HCT116 (cell line): ENCODE data around the gene CDIP1. TPM values are rescaled to one million over a fixed set of nuclear protein-coding genes. Genes with fewer than 3 reads are reported as not detected.

Experiments used
- ATAC-seq: fragments of 200-7000 bp; cut with Tn5 transposase; 2 replicates; pipeline ENCODE4 v1.9.1; 2020; ENCODE audit warnings: mild to moderate bottlenecking, moderate library complexity
- BruUV-seq: library from RNA; stranded (reverse); fragments of 400-500 nt; replicated peaks from 2 replicates; lab custom pipeline; 2021; lab: Mats Ljungman, UMichigan
- CTCF ChIA-PET: fragments of 300-600 bp; sonication (Branson Sonifier 250); formaldehyde crosslinking; loops from one replicate; lab custom pipeline; 2021; ENCODE audit warnings: antibody characterized with exemption; lab: Charles Lee
- POLR2A ChIA-PET: fragments of 300-600, 350-600 bp; sonication (Branson Sonifier 250); formaldehyde crosslinking; loops from one replicate; lab custom pipeline; 2021; ENCODE audit warnings: antibody characterized with exemption; lab: Charles Lee
- RAD21 ChIA-PET, 2 experiments: fragments of 300-600 bp; sonication (Branson Sonifier 250); formaldehyde crosslinking; loops; one replicate each; lab custom pipeline; 2023; ENCODE audit warnings: low total read pairs in 2 of 2; ENCODE audit not compliant: uncharacterized antibody in 2 of 2, unreplicated experiment in 2 of 2, low non-redundant PET in 1 of 2; lab: Charles Lee
- DNase-seq: peaks from one replicate; pipeline ENCODE4 v3.0.0-alpha.2; 2010; ENCODE audit warnings: low read depth, low spot score
- H2AFZ ChIP-seq: fragments of 200-600 bp; shearing (Covaris generic), sonication (generic); 2 replicates; pipeline ENCODE4 v1.6.1; 2017; ENCODE audit warnings: low read depth, mixed run types, mixed read lengths, antibody characterized with exemption, low read length; ENCODE audit not compliant: poor library complexity, severe bottlenecking
- H3K27ac ChIP-seq: 2 replicates; pipeline ENCODE4 v1.5.1; 2012; ENCODE audit warnings: low read depth, low read length
- H3K27me3 ChIP-seq: fragments of 200-600 bp; sonication (generic); 2 replicates; pipeline ENCODE4 v1.6.1; 2016; ENCODE audit warnings: mixed run types, low read length, mixed read lengths; ENCODE audit not compliant: insufficient read depth
- H3K36me3 ChIP-seq, 2 experiments: fragments of 200-500 bp in 1 of 2; fragments of 200-600 bp in 1 of 2; sonication (Bioruptor generic) in 1 of 2; sonication (generic) in 1 of 2; 2 replicates each; pipeline versions ENCODE4 v1.5.1 to v1.6.1; 2014 to 2016; ENCODE audit warnings: low read length in 2 of 2, inconsistent platforms in 1 of 2, mixed read lengths in 1 of 2, mixed run types in 1 of 2; ENCODE audit not compliant: insufficient read depth in 2 of 2, control insufficient read depth in 1 of 2
- H3K4me1 ChIP-seq, 2 experiments: fragments of 200-600 bp in 1 of 2; sonication (generic) in 1 of 2; 2 replicates each; pipeline versions ENCODE4 v1.5.1 to v1.6.1; 2012 to 2017; ENCODE audit warnings: low read length in 2 of 2, inconsistent platforms in 1 of 2, mild to moderate bottlenecking in 1 of 2, mixed read lengths in 1 of 2, mixed run types in 1 of 2, moderate library complexity in 1 of 2; ENCODE audit not compliant: insufficient read depth in 2 of 2, control insufficient read depth in 1 of 2
- H3K4me2 ChIP-seq: fragments of 200-600 bp; sonication (generic); 2 replicates; pipeline ENCODE4 v1.6.1; 2017; ENCODE audit warnings: mixed run types, low read length, mixed read lengths
- H3K4me3 ChIP-seq, 2 experiments: fragments of 200-600 bp in 1 of 2; sonication (generic) in 1 of 2; replicated peaks in 1 of 2; 2 replicates each; pipeline ENCODE4 v1.5.1; 2011 to 2016; ENCODE audit warnings: low read length in 2 of 2, control low read depth in 1 of 2, low read depth in 1 of 2, mild to moderate bottlenecking in 1 of 2, mixed read lengths in 1 of 2, mixed run types in 1 of 2
- H3K79me2 ChIP-seq: fragments of 200-600 bp; sonication (generic); 2 replicates; pipeline ENCODE4 v1.6.1; 2017; ENCODE audit warnings: mild to moderate bottlenecking, mixed run types, low read length, moderate library complexity, mixed read lengths; ENCODE audit not compliant: insufficient read depth
- H3K9ac ChIP-seq: fragments of 200-600 bp; sonication (generic); 2 replicates; pipeline ENCODE4 v1.6.1; 2016; ENCODE audit warnings: low read length, mixed read lengths
- H3K9me2 ChIP-seq: fragments of 200-600 bp; sonication (generic), shearing (Covaris generic); 2 replicates; pipeline ENCODE4 v1.6.1; 2017; ENCODE audit warnings: mixed run types, mild to moderate bottlenecking, moderate library complexity; ENCODE audit not compliant: insufficient read depth
- H3K9me3 ChIP-seq, 2 experiments: fragments of 200-500 bp in 1 of 2; fragments of 200-600 bp in 1 of 2; sonication (Bioruptor generic) in 1 of 2; sonication (generic) in 1 of 2; 2 replicates each; pipeline ENCODE4 v1.6.1; 2014 to 2017; ENCODE audit warnings: low read length in 2 of 2, mixed read lengths in 2 of 2, inconsistent platforms in 1 of 2, low read depth in 1 of 2, mild to moderate bottlenecking in 1 of 2, mixed run types in 1 of 2, moderate library complexity in 1 of 2; ENCODE audit not compliant: control insufficient read depth in 1 of 2, insufficient read depth in 1 of 2
- H4K20me1 ChIP-seq: fragments of 200-600 bp; sonication (generic), shearing (Covaris generic); 2 replicates; pipeline ENCODE4 v1.6.1; 2017; ENCODE audit warnings: mixed run types, mild to moderate bottlenecking, moderate library complexity; ENCODE audit not compliant: insufficient read depth
- CTCF ChIP-seq, 3 experiments: fragments of 200-600 bp in 1 of 3; sonication (generic) in 1 of 3; IDR thresholded peaks in 2 of 3; conservative IDR thresholded peaks in 1 of 3; 2 replicates each; pipeline ENCODE4 v1.5.1; 2012 to 2017; ENCODE audit warnings: low read depth in 2 of 3, low read length in 2 of 3, antibody characterized with exemption in 1 of 3, borderline replicate concordance in 1 of 3, control low read depth in 1 of 3, mild to moderate bottlenecking in 1 of 3, mixed read lengths in 1 of 3, mixed run types in 1 of 3, moderate library complexity in 1 of 3; ENCODE audit not compliant: insufficient read depth in 1 of 3
- MAX ChIP-seq: IDR thresholded peaks from 2 replicates; pipeline ENCODE4 v1.6.1; 2012
- POLR2AphosphoS5 ChIP-seq: IDR thresholded peaks from 2 replicates; pipeline ENCODE4 v1.6.1; 2011; ENCODE audit warnings: mild to moderate bottlenecking, low read depth, low read length, moderate library complexity
- RAD21 ChIP-seq: IDR thresholded peaks from 2 replicates; pipeline ENCODE4 v1.6.1; 2012; ENCODE audit warnings: low read depth, mild to moderate bottlenecking
- REST ChIP-seq: IDR thresholded peaks from 2 replicates; pipeline ENCODE4 v1.6.1; 2012; ENCODE audit warnings: low read depth
- intact Hi-C: fragments of 100-400 bp; cut with micrococcal nuclease; formaldehyde crosslinking; loops from 2 replicates; pipeline ENCODE4 v1.10.0; 2022
- total RNA-seq: library from RNA; stranded (reverse); gene quantifications from one replicate; pipeline ENCODE4 v1.2.1, GENCODE V29; 2021; ENCODE audit not compliant: unreplicated experiment
- TF ChIP-seq, protein P1 (sequence below): IDR thresholded peaks from 2 replicates; pipeline ENCODE4 v1.6.1; 2011; ENCODE audit warnings: mild to moderate bottlenecking, low read length, moderate library complexity; ENCODE audit not compliant: insufficient replicate concordance; ENCODE audit errors: extremely low read depth
- TF ChIP-seq, protein P2 (sequence below): IDR thresholded peaks from 2 replicates; pipeline ENCODE4 v1.6.1; 2012

The CDIP1 gene
- total RNA-seq, 1 experiment from 2014 or later: 7.2 TPM

- TF ChIP-seq REST: no peak
Observed at GRCh38 chr16:4529085-4530060, 9.2 kb downstream of the CDIP1 start (continued).

- ATAC-seq (no peak), DNase-seq (no peak)
- CTCF ChIA-PET: no interaction called here
- Histone ChIP-seq H3K27ac (no peak overlapping the region), H3K4me1 (no peaks in the 10 kb centered on the region), H3K27me3 (no peaks in the 10 kb centered on the region), H3K4me3 (no peak overlapping the region), H3K9ac (no peak overlapping the region), H4K20me1 (no peaks in the 10 kb centered on the region), H3K4me2 (no peak overlapping the region), H3K9me2 (no peaks in the 10 kb centered on the region), H3K9me3 (no peaks in the 10 kb centered on the region), H3K79me2 (no peaks in the 10 kb centered on the region), H2AFZ (no peak overlapping the region), H3K36me3 (no peaks in the 10 kb centered on the region)
- RAD21 ChIA-PET: no interaction called here
- intact Hi-C loops: no loop called here
- POLR2A ChIA-PET: no interaction called here
- BruUV-seq: no TSS peak
- TF ChIP-seq, protein P1, sequence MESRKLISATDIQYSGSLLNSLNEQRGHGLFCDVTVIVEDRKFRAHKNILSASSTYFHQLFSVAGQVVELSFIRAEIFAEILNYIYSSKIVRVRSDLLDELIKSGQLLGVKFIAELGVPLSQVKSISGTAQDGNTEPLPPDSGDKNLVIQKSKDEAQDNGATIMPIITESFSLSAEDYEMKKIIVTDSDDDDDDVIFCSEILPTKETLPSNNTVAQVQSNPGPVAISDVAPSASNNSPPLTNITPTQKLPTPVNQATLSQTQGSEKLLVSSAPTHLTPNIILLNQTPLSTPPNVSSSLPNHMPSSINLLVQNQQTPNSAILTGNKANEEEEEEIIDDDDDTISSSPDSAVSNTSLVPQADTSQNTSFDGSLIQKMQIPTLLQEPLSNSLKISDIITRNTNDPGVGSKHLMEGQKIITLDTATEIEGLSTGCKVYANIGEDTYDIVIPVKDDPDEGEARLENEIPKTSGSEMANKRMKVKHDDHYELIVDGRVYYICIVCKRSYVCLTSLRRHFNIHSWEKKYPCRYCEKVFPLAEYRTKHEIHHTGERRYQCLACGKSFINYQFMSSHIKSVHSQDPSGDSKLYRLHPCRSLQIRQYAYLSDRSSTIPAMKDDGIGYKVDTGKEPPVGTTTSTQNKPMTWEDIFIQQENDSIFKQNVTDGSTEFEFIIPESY: no peak
- TF ChIP-seq REST: no peak
- TF ChIP-seq CTCF (IDR thresholded peaks at IDR 0.05 in 2 of 3, conservative IDR thresholded peaks at IDR 0.05 in 1 of 3; ENCODE audit: borderline replicate concordance in 1 of 3, insufficient read depth in 1 of 3, low read depth in 2 of 3, low read length in 2 of 3): no peak
- TF ChIP-seq POLR2AphosphoS5: no peak
- TF ChIP-seq MAX: no peak
- TF ChIP-seq RAD21: no peak
- TF ChIP-seq, protein P2, sequence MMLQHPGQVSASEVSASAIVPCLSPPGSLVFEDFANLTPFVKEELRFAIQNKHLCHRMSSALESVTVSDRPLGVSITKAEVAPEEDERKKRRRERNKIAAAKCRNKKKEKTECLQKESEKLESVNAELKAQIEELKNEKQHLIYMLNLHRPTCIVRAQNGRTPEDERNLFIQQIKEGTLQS: no peak
Observed at GRCh38 chr16:4525634-4526277, 12.8 kb downstream of the CDIP1 start.
